NT2/D1 (cell line): ENCODE measurements around the gene DENND5B.

ENCODE experiments used
- DNase-seq: peaks from one replicate; pipeline ENCODE4 v3.0.0-alpha.2; 2011; ENCODE audit warnings: low read depth, low spot score
- H3K27me3 ChIP-seq: 2 replicates; pipeline ENCODE4 v1.6.0; 2011; ENCODE audit warnings: mild to moderate bottlenecking; ENCODE audit not compliant: insufficient read length, insufficient read depth
- H3K36me3 ChIP-seq: 2 replicates; pipeline ENCODE4 v1.6.1; 2011; ENCODE audit warnings: mild to moderate bottlenecking, low read length, mixed read lengths; ENCODE audit not compliant: insufficient read depth, insufficient read length
- H3K4me1 ChIP-seq: 2 replicates; pipeline ENCODE4 v1.5.1; 2011; ENCODE audit not compliant: insufficient read depth, insufficient read length
- H3K4me3 ChIP-seq: 2 replicates; pipeline ENCODE4 v1.5.1; 2011; ENCODE audit warnings: low read depth; ENCODE audit not compliant: insufficient read length
- H3K9ac ChIP-seq: 2 replicates; pipeline ENCODE4 v1.6.0; 2011; ENCODE audit warnings: low read depth; ENCODE audit not compliant: insufficient read length
- H3K9me3 ChIP-seq: 2 replicates; pipeline ENCODE4 v1.5.1; 2011; ENCODE audit warnings: mild to moderate bottlenecking, low read length; ENCODE audit not compliant: insufficient read depth
- SUZ12 ChIP-seq: IDR thresholded peaks from 2 replicates; pipeline ENCODE4 v1.6.1; 2011; ENCODE audit not compliant: insufficient read length, insufficient read depth; ENCODE audit errors: extremely low read depth
- YY1 ChIP-seq: IDR thresholded peaks from 2 replicates; pipeline ENCODE4 v1.6.1; 2011; ENCODE audit not compliant: insufficient read length, insufficient read depth
- ZNF274 ChIP-seq: IDR thresholded peaks from 2 replicates; pipeline ENCODE4 v1.6.1; 2011; ENCODE audit warnings: mild to moderate bottlenecking, low read depth, low read length

Gene DENND5B

DNA sequence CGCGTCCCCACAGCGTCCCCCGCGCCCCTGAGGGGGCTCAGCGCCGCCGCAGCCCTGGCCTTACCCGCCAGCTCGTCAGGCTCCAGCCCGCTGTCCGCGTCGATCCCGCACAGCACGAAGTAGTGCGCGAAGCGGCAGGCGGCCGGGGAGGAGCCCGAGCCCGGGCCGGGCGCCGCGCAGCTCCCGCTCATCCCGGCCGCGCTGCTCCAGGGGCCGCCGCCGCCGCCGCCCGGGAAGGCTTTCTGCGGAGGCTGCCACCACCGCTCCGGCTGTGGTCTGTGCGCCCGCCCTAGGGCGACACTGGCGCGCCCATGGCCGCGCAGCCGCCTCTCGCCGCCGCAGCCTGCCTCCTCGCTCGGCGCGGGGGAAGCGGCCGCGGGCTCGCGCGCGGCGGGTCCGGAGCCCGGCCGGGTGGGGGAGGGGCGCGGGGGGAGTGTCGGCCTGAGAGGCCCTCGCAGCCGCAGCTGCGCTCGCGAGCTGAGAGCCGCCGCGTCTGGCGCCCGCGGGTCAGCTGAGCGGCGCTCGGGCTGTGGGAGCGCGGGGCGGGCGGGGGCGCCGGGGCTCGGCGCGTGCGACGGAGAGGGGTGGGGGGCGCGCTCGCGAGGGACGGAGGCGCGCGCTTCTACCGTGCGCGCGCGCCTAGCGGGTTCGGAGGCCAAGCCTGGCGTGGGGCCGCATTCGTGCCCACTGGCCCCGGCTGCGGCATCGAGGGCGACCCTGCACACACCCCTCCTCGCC is at the start of gene DENND5B:
Gene DENND5B (minus strand): TSS at position 495 of the 738 bp plus-strand sequence. CDS start 304 bp downstream, at position 191.
- Histone ChIP-seq H3K36me3 (peaks cover 10% of the 10 kb centered on the region), H3K9me3 (no peaks in the 10 kb centered on the region), H3K4me3 (peak within 1 kb of the TSS; percentile 84), H3K4me1 (peaks cover 6% of the 10 kb centered on the region), H3K27me3 (peaks cover 12% of the 10 kb centered on the region), H3K9ac (peak within 1 kb of the TSS; percentile 90)
- DNase-seq: no peak
- TF ChIP-seq YY1 (no peak), ZNF274 (no peak), SUZ12 (no peak)

DNA sequence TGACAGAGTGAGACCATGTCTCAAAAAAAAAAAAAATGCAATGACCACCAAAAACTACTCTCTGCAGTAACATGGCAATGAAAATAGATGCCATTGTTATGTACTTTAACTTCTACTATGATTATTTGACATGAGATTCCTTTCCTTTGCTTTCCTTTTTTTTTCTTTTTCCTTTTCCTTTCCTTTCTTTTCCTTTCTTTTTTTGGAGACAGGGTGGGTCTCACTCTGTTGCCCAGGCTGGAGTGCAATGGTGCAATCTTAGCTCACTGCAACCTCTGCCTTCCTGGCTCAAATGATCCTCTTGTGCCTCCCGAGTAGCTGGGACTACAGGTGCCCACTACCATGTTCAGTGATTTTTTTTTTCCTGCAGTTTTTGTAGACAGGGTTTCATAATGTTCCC is 43.7 kb upstream of the DENND5B start:
- no peak overlapping the region for H3K4me3 ChIP-seq
- TF ChIP-seq SUZ12: no peak
- TF ChIP-seq ZNF274: no peak
- no peaks in the 10 kb centered on the region for H3K9me3 ChIP-seq
- H3K9ac ChIP-seq: no peak overlapping the region
- no peak for DNase-seq
- peaks cover 6% of the 10 kb centered on the region for H3K4me1 ChIP-seq
- no peaks in the 10 kb centered on the region for H3K36me3 ChIP-seq
- no peaks in the 10 kb centered on the region for H3K27me3 ChIP-seq

DNA sequence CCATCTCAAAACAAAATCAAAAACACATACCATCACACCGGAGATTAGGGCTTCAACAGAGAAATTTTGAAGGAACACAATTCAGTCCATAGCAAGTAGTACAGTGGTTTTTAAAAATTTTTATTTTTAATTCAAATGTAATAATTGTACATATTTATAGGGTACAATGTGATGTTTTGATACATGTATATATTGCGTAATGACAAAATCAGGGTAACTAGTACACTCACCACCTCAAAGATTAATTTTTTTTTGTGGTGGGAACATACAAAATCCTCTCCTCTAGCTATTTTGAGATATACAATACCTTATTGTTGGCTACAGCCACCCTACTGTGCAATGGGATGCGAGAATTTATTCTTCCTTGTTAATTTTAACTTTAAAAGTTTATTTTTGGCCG is 42.5 kb upstream of the DENND5B start:
- Histone ChIP-seq H3K9me3 (no peaks in the 10 kb centered on the region), H3K36me3 (no peaks in the 10 kb centered on the region), H3K9ac (no peak overlapping the region), H3K27me3 (no peaks in the 10 kb centered on the region), H3K4me1 (peaks cover 6% of the 10 kb centered on the region), H3K4me3 (no peak overlapping the region)
- no peak for DNase-seq
- no peak for TF ChIP-seq ZNF274
- no peak for TF ChIP-seq YY1
- TF ChIP-seq SUZ12: no peak

DNA sequence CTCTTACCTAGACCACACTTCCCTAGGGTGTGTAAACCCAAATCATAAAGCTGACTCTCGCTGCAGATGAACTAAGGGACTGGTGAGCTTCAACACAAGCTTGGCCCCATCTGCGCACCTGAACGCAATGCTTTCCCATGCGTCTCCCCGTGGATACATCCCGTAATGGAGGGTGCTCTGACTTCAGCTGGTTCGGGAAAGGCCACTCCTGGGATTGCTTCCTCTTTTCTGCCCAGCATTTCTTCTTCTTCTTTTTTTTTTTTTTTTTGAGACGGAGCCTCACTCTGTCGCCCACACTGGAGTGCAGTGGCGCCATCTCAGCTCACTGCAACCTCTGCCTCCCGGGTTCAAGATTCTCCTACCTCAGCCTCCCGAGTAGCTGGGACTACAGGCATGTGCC is 40.9 kb upstream of the DENND5B start:
- Histone ChIP-seq H3K36me3 (no peaks in the 10 kb centered on the region), H3K4me1 (peaks cover 5% of the 10 kb centered on the region), H3K9me3 (no peaks in the 10 kb centered on the region), H3K4me3 (no peak overlapping the region), H3K9ac (no peak overlapping the region), H3K27me3 (no peaks in the 10 kb centered on the region)
- no peak for TF ChIP-seq SUZ12
- TF ChIP-seq ZNF274: no peak
- no peak for TF ChIP-seq YY1
- no peak for DNase-seq

DNA sequence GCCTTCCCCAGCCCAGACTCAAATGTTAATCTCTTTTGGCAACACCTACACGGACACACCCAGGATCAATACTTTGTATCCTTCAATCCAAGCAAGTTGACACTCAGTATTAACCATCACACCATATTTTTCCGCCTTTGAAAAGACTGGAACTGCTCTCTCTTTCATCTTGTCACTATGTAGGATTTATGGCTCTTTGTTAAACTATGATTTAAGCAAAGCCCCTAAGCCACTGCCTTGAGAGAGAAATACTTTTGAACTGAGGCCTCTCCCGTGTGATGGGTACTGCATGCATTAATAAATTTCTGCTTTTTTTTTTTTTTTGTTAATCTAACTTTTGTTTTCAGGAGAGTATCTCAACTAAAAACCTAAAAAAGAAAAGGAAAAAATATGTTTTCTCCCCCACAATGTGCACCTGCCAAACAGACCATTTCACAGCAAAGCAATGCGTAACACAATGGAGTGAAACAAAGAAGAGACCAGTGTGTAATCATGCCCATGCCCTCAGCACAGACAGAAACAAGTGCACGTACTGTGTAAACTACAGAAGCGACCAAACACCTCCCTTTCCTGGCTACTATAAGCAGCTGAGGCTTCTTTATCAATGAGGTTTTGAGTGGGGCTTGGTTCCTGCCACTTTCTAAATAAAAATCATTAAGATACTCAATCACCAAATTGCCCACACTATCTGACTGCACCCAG is 40.2 kb upstream of the DENND5B start:
- no peak for DNase-seq
- Histone ChIP-seq H3K36me3 (no peaks in the 10 kb centered on the region), H3K9ac (no peak overlapping the region), H3K4me1 (peaks cover 3% of the 10 kb centered on the region), H3K9me3 (no peaks in the 10 kb centered on the region), H3K4me3 (no peak overlapping the region), H3K27me3 (no peaks in the 10 kb centered on the region)
- TF ChIP-seq YY1: no peak
- no peak for TF ChIP-seq SUZ12
- no peak for TF ChIP-seq ZNF274

DNA sequence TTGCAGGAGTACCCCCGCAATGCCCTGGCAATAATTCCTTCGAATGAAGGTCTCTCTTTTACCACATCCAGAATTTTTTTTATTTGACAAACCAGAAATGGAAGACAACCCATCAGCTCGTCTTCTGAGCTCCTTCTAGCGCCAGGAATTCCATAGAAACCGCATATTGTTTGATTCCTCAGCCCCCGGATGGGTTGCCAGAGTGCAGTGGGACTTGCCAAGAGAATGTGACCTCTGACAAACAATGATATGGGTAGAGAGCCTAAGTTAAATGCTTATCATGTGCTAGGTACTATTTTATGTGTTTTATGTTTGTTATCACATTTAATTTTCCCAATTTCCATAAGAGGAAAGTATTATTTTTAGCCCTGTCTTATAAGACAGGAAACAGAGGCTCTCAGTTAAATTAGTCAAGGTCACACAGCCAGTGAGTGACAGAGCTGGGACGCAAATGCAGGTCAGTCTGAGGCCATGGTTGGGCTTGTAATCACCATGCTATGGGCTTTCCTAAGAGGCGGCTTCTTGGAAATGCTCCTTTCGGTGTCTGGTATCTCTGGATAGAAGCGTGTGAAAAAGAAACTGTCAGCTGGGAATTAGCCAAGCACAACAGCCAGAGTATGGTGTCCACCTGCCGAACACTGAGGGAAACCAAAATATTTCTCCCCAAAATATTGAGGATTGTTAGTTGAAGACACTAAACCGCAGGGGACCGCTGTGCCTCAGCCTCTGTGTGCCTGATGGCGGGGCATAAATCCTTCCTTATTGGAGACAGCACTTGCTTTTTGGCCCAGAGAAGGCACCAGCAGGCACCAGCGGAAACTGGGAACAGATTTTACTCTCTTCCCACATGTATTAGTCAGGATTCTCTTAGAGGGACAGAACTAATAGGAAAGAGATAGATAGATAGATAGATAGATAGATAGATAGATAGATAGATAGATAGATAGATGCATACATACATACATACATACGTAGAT is 39.1 kb upstream of the DENND5B start:
- DNase-seq: no peak
- no peaks in the 10 kb centered on the region for H3K27me3 ChIP-seq
- H3K4me3 ChIP-seq: no peak overlapping the region

More for the DNA sequence above, 39.1 kb upstream of the DENND5B start:
- Histone ChIP-seq H3K9me3 (no peaks in the 10 kb centered on the region), H3K9ac (no peak overlapping the region), H3K36me3 (no peaks in the 10 kb centered on the region), H3K4me1 (peaks cover 3% of the 10 kb centered on the region)
- TF ChIP-seq SUZ12: no peak
- TF ChIP-seq ZNF274: no peak
- no peak for TF ChIP-seq YY1
